Esophagus squamous epithelium (tissue), 5 donors: ENCODE measurements around the gene DACT3. TPM values are rescaled to one million over a fixed set of nuclear protein-coding genes. Genes with fewer than 3 reads are reported as not detected.

Experiments
- DNase-seq: peaks from one replicate; lab custom pipeline; 2025; lab: John Stamatoyannopoulos, UW
- H3K27ac ChIP-seq, 4 donors: fragments of 200-600 bp; sonication (generic); one replicate each; pipeline ENCODE4 v1.5.1; 2016 to 2019; ENCODE audit warnings: mild to moderate bottlenecking in 1 of 4
- H3K27me3 ChIP-seq, 4 donors: fragments of 200-600 bp; sonication (generic); 1 replicate in 3 of 4; 2 replicates in 1 of 4; pipeline versions ENCODE4 v1.5.1 to v1.6.0; 2017 to 2021; ENCODE audit warnings: antibody characterized with exemption in 1 of 4
- H3K36me3 ChIP-seq, 3 donors: fragments of 200-600 bp; sonication (generic); one replicate each; pipeline ENCODE4 v1.5.1; 2016 to 2019
- H3K4me1 ChIP-seq, 3 donors: fragments of 200-600 bp; sonication (generic); one replicate each; pipeline ENCODE4 v1.5.1; 2017 to 2019
- H3K4me3 ChIP-seq, 4 donors: fragments of 200-600 bp; sonication (generic); 1 replicate in 3 of 4; 2 replicates in 1 of 4; pipeline ENCODE4 v1.5.1; 2016 to 2019; ENCODE audit warnings: mild to moderate bottlenecking in 2 of 4, moderate library complexity in 1 of 4
- H3K9me3 ChIP-seq, 3 donors: fragments of 200-600 bp; sonication (generic); one replicate each; pipeline ENCODE4 v1.5.1; 2016 to 2019
- CTCF ChIP-seq, 6 experiments: fragments of 450-650 bp in 4 of 6; fragments of 200-600 bp in 2 of 6; sonication (generic) in 2 of 6; IDR thresholded peaks; one replicate each; pipeline ENCODE4 v1.5.1; 2016 to 2019; ENCODE audit warnings: antibody characterized with exemption in 6 of 6, mild to moderate bottlenecking in 4 of 6, moderate library complexity in 4 of 6
- POLR2A ChIP-seq, 4 donors: fragments of 450-650 bp; IDR thresholded peaks; one replicate each; pipeline ENCODE4 v1.6.1; 2017; ENCODE audit warnings: antibody characterized with exemption in 4 of 4, mild to moderate bottlenecking in 4 of 4, moderate library complexity in 3 of 4
- WGBS, 2 donors: methylation state at CpG; one replicate each; pipeline ENCODE4 v1.1.5; 2018; 5-methylcytosine and 5-hydroxymethylcytosine counted together
- intact Hi-C: fragments of 100-400 bp; cut with DNase I; formaldehyde crosslinking; loops from one replicate; pipeline ENCODE4 v1.15.0; 2022
- total RNA-seq, 4 donors: library from RNA; depleted of rRNA; stranded (reverse); fragments of >200 nt; gene quantifications; one replicate each; pipeline ENCODE4 v1.1.0, GENCODE V29; 2016
- donor health status: DM: yes; HTN: yes; CAD: no.

DACT3 gene
- total RNA-seq, 4 donors from 2014 or later = 0.22 to 5.7 (median 1.8) TPM

DNA sequence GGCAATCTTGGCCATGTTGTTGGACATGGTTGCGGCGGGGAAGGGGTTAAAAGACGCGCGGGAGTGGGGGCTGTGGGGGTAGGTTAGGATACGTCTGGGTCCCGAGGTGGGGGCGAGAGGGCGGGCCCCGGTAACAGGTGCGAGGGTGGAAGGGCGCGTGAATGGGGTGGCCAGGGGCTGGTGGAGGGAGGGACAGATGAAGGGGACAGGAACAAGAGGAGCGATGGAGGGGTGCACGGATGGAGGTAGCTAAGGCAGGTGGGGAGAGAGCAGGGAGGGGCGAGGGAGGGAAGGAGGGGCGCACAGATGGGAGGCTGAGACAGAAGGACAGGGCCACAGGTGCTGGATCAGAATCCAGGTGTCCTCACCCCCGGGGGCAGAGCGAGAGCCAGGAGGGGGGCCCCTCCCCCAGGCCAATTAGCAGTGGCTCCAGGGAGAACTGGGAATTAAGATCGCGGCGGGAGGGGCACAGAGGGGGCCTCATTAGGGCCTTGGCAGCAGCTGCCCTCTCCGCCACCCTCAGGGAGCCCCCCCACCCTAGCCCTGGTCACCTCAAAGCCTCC is 26.2 kb downstream of the DACT3 start:
- Histone ChIP-seq H3K36me3 (no peaks in the 10 kb centered on the region), H3K27ac (peak overlapping the region in 1 of 4 donors; percentile 9), H3K4me3 (peak overlapping the region in 3 of 4 donors; percentile 34 to 55 (median 34)), H3K4me1 (peaks cover 18 to 60% (median 39%) of the 10 kb centered on the region in 3 donors), H3K9me3 (no peaks in the 10 kb centered on the region), H3K27me3 (peaks cover 0 to 88% (median 0%) of the 10 kb centered on the region in 4 donors)
- no peak for DNase-seq
- 3 to 11% methylated on average over 18 to 20 of the region's 23 CpGs for WGBS, 2 donors
- TF ChIP-seq POLR2A (IDR thresholded peaks at IDR 0.05) = no peak
- no peak for TF ChIP-seq CTCF (IDR thresholded peaks at IDR 0.05)
- intact Hi-C loops = no loop called here

DNA sequence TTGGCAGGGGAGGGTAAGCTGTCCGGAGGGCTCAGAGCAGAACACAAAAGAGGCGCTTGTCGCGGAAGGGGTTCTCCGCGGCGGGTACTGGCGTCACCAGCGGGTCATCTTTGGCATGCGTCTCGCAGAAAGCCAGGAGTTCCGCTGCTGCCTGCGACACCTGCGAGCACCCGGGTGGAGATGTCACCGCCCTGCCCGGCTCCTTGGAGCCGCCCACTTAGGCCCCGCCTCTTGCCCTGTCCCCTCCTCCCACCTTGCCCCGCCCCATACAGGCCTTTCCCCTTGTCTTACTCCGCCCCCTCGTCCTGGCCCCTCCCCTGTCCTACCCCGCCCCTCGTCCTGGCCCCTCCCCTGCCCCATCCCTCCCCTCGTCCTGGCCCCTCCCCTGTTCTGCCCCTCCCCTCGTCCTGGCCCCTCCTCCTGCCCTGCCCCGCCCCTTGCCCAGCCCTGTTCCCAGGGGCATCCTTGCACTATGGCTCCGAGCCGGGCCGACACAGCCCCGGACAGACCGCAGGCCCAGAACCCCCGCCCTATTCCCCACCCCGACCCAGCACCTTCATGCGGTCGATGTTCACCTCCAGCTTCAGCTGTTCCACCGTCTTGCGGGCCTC is 26.8 kb downstream of the DACT3 start:
- Histone ChIP-seq H3K27me3 (peaks cover 0 to 82% (median 0%) of the 10 kb centered on the region in 4 donors), H3K27ac (peak overlapping the region in 3 of 4 donors; percentile 9 to 26 (median 24)), H3K9me3 (no peaks in the 10 kb centered on the region), H3K4me1 (peaks cover 13 to 54% (median 33%) of the 10 kb centered on the region in 3 donors), H3K4me3 (peak overlapping the region; percentile 16 to 55 (median 34)), H3K36me3 (no peaks in the 10 kb centered on the region)
- intact Hi-C loops = no loop called here
- 0 to 7% methylated on average over 16 to 22 of the region's 38 CpGs for WGBS, 2 donors
- TF ChIP-seq CTCF (IDR thresholded peaks at IDR 0.05) (no peak), POLR2A (IDR thresholded peaks at IDR 0.05) (peak in 1 of 4 donors; percentile 22)
- DNase-seq = no peak

- Histone ChIP-seq H3K27me3 (peaks cover 0 to 74% (median 0%) of the 10 kb centered on the region in 4 donors), H3K27ac (no peak overlapping the region), H3K36me3 (no peaks in the 10 kb centered on the region), H3K4me3 (no peak overlapping the region), H3K4me1 (peaks cover 9 to 44% (median 25%) of the 10 kb centered on the region in 3 donors), H3K9me3 (no peaks in the 10 kb centered on the region)
- intact Hi-C loops = no loop called here
- no peak for DNase-seq
- 80 to 100% methylated on average over 2 to 3 of the region's 3 CpGs for WGBS, 2 donors
- TF ChIP-seq CTCF (IDR thresholded peaks at IDR 0.05) = no peak
- TF ChIP-seq POLR2A (IDR thresholded peaks at IDR 0.05) = no peak
Observed at GRCh38 chr19:46633130-46633529, 27.9 kb downstream of the DACT3 start.

- Histone ChIP-seq H3K4me3 (no peak overlapping the region), H3K27me3 (peaks cover 0 to 58% (median 0%) of the 10 kb centered on the region in 4 donors), H3K4me1 (peaks cover 9 to 46% (median 25%) of the 10 kb centered on the region in 3 donors), H3K36me3 (no peaks in the 10 kb centered on the region), H3K27ac (no peak overlapping the region), H3K9me3 (no peaks in the 10 kb centered on the region)
- intact Hi-C loops = no loop called here
- no peak for DNase-seq
- 60% methylated on average over 1 of the region's 6 CpGs; no CpG with 5 or more reads in 1 of the 2 donors for WGBS, 2 donors
- TF ChIP-seq POLR2A (IDR thresholded peaks at IDR 0.05) (no peak), CTCF (IDR thresholded peaks at IDR 0.05) (no peak)
Observed at GRCh38 chr19:46631481-46631880, 29.5 kb downstream of the DACT3 start.

GRCh38 chr19:46630586-46631205 is 30.3 kb downstream of the DACT3 start:
- H3K36me3 ChIP-seq = no peaks in the 10 kb centered on the region

More at GRCh38 chr19:46630586-46631205, 30.3 kb downstream of the DACT3 start:
- TF ChIP-seq POLR2A (IDR thresholded peaks at IDR 0.05) (no peak), CTCF (IDR thresholded peaks at IDR 0.05) (no peak)
- no peak for DNase-seq
- Histone ChIP-seq H3K9me3 (no peaks in the 10 kb centered on the region), H3K27me3 (peaks cover 0 to 50% (median 0%) of the 10 kb centered on the region in 4 donors), H3K4me1 (peaks cover 12 to 49% (median 29%) of the 10 kb centered on the region in 3 donors), H3K4me3 (no peak overlapping the region), H3K27ac (no peak overlapping the region)
- WGBS, 2 donors = 31 to 59% methylated on average over 4 to 6 of the region's 14 CpGs
- intact Hi-C loops = no loop called here
